ENCODE data around the gene OR2F1. TPM values are rescaled to one million over a fixed set of nuclear protein-coding genes. Genes with fewer than 3 reads are reported as not detected.

OR2F1 gene
- total and polyA plus RNA-seq, 12 donors = 0.06 TPM; not detected in 11

DNA sequence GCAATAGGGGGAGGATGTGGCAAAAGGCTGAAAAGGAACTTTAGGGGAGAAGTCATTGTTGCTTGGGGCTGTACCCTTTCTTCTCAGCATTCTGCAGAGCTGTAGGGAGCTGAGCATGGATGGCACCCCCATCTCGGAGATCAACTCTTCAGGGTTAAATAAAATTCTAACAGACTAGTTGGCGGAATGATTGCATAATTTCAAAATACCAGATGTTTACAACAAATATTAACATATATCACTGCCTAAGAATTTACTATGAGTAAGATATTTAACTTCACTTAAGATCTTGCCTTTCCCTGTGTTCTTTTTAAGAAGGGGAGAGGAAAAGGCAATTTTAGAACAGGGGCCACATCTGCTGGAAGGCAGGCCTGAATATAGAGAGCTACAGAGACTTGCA, 509 bp upstream of the OR2F1 start:
- Histone ChIP-seq H3K27ac (no peak overlapping the region), H3K4me3 (no peak overlapping the region), H3K4me1 (replicated peaks in 1 of 2) (no peaks in the 10 kb centered on the region), H3K27me3 (no peaks in the 10 kb centered on the region), H3K9me3 (replicated peaks in 1 of 3) (no peaks in the 10 kb centered on the region), H3K36me3 (replicated peaks in 1 of 2) (no peaks in the 10 kb centered on the region)
- whole genome bisulfite sequencing, 4 donors = 64 to 90% (median 85%) methylated on average over 2 of the region's 2 CpGs
- no peak for DNase-seq
- TF ChIP-seq, protein P1, sequence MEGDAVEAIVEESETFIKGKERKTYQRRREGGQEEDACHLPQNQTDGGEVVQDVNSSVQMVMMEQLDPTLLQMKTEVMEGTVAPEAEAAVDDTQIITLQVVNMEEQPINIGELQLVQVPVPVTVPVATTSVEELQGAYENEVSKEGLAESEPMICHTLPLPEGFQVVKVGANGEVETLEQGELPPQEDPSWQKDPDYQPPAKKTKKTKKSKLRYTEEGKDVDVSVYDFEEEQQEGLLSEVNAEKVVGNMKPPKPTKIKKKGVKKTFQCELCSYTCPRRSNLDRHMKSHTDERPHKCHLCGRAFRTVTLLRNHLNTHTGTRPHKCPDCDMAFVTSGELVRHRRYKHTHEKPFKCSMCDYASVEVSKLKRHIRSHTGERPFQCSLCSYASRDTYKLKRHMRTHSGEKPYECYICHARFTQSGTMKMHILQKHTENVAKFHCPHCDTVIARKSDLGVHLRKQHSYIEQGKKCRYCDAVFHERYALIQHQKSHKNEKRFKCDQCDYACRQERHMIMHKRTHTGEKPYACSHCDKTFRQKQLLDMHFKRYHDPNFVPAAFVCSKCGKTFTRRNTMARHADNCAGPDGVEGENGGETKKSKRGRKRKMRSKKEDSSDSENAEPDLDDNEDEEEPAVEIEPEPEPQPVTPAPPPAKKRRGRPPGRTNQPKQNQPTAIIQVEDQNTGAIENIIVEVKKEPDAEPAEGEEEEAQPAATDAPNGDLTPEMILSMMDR (IDR thresholded peaks at IDR 0.05) = no peak
- no peak for TF ChIP-seq POLR2A (IDR thresholded peaks at IDR 0.05)
- intact Hi-C loops (cut with DNase I) = no loop called here

- H3K4me1 ChIP-seq (replicated peaks in 1 of 2) = no peaks in the 10 kb centered on the region
- no peak overlapping the region for H3K4me3 ChIP-seq
- no peak for DNase-seq
- no peak for TF ChIP-seq POLR2A (IDR thresholded peaks at IDR 0.05)
- TF ChIP-seq, protein P1 (IDR thresholded peaks at IDR 0.05) = no peak
- 54 to 68% (median 59%) methylated on average over 3 of the region's 3 CpGs for WGBS, 4 donors
- H3K36me3 ChIP-seq (replicated peaks in 1 of 2) = no peaks in the 10 kb centered on the region
- no peaks in the 10 kb centered on the region for H3K27me3 ChIP-seq
- no peak overlapping the region for H3K27ac ChIP-seq
- intact Hi-C loops (cut with DNase I) = no loop called here
- H3K9me3 ChIP-seq (replicated peaks in 1 of 3) = no peaks in the 10 kb centered on the region
Observed at GRCh38 chr7:143958781-143959180, 4.1 kb downstream of the OR2F1 start.

- no peaks in the 10 kb centered on the region for H3K4me1 ChIP-seq (replicated peaks in 1 of 2)
- DNase-seq = no peak
- H3K36me3 ChIP-seq (replicated peaks in 1 of 2) = no peaks in the 10 kb centered on the region
- intact Hi-C loops (cut with DNase I) = no loop called here
- no peak for TF ChIP-seq POLR2A (IDR thresholded peaks at IDR 0.05)
- TF ChIP-seq, protein P1 (IDR thresholded peaks at IDR 0.05) = no peak
- 73 to 80% (median 77%) methylated on average over 5 of the region's 5 CpGs for WGBS, 4 donors
- no peak overlapping the region for H3K4me3 ChIP-seq
- no peaks in the 10 kb centered on the region for H3K9me3 ChIP-seq (replicated peaks in 1 of 3)
- no peak overlapping the region for H3K27ac ChIP-seq
- H3K27me3 ChIP-seq = no peaks in the 10 kb centered on the region
Observed at GRCh38 chr7:143960813-143961610, 6.4 kb downstream of the OR2F1 start.

- Histone ChIP-seq H3K27me3 (no peaks in the 10 kb centered on the region), H3K4me1 (replicated peaks in 1 of 2) (no peaks in the 10 kb centered on the region), H3K27ac (no peak overlapping the region), H3K9me3 (replicated peaks in 1 of 3) (peaks cover 0 to 2% (median 0%) of the 10 kb centered on the region in 3 donors), H3K4me3 (no peak overlapping the region), H3K36me3 (replicated peaks in 1 of 2) (no peaks in the 10 kb centered on the region)
- DNase-seq = peak in 3 of 7 donors; percentile 5 to 26 (median 24)
- TF ChIP-seq, protein P1 (IDR thresholded peaks at IDR 0.05) = no peak
- TF ChIP-seq POLR2A (IDR thresholded peaks at IDR 0.05) = no peak
- intact Hi-C loops (cut with DNase I) = no loop called here
- WGBS, 4 donors = 28 to 40% (median 34%) methylated on average over 2 of the region's 2 CpGs
Observed at GRCh38 chr7:143965280-143965679, 10.6 kb downstream of the OR2F1 start.
